Body of pancreas (tissue), 4 donors: Measurements from ENCODE around the gene ESYT2. TPM values are rescaled to one million over a fixed set of nuclear protein-coding genes. Genes with fewer than 3 reads are reported as not detected.
A peak's percentile ranks its signal among the peaks of the same experiment; 100 is the strongest.

Source experiments
- ATAC-seq: fragments of 150-250 bp; one replicate; pipeline ENCODE4 v1.9.1; 2016
- DNase-seq, 4 donors: peaks; one replicate each; pipeline ENCODE4 v3.0.0-alpha.2; 2019
- H3K27ac ChIP-seq, 4 donors: fragments of 200-600 bp; sonication (generic); 1 replicate in 3 of 4; 2 replicates in 1 of 4; pipeline versions ENCODE4 v1.5.1 to v1.6.1; 2016 to 2019; ENCODE audit warnings: mild to moderate bottlenecking in 1 of 4, mixed read lengths in 1 of 4, moderate library complexity in 1 of 4
- H3K27me3 ChIP-seq, 2 donors: fragments of 200-600 bp; sonication (generic); one replicate each; pipeline ENCODE4 v1.6.0; 2016; ENCODE audit warnings: mild to moderate bottlenecking in 1 of 2
- H3K36me3 ChIP-seq, 2 donors: fragments of 200-600 bp; sonication (generic); replicated peaks in 1 of 2; 2 replicates each; pipeline ENCODE4 v1.5.1; 2016; ENCODE audit warnings: low read depth in 2 of 2; ENCODE audit not compliant: insufficient read depth in 1 of 2
- H3K4me1 ChIP-seq: fragments of 200-600 bp; sonication (generic); one replicate; pipeline ENCODE4 v1.6.0; 2016
- H3K4me3 ChIP-seq, 2 donors: fragments of 200-600 bp; sonication (generic); 1 replicate in 1 of 2; 2 replicates in 1 of 2; pipeline ENCODE4 v1.5.1; 2016 to 2019
- H3K9me3 ChIP-seq, 3 donors: fragments of 200-600 bp; sonication (generic); 1 replicate in 2 of 3; 2 replicates in 1 of 3; pipeline ENCODE4 v1.5.1; 2016
- POLR2A ChIP-seq, 3 donors: fragments of 450-650 bp; IDR thresholded peaks; one replicate each; pipeline ENCODE4 v1.6.1; 2016; ENCODE audit warnings: antibody characterized with exemption in 3 of 3, mild to moderate bottlenecking in 2 of 3
- WGBS, 2 donors: methylation state at CpG; one replicate each; pipeline ENCODE4 v1.1.5; 2017; 5-methylcytosine and 5-hydroxymethylcytosine counted together
- intact Hi-C: fragments of 100-400 bp; cut with DNase I; formaldehyde crosslinking; loops from one replicate; pipeline ENCODE4 v1.15.1; 2023
- total RNA-seq, 2 donors: library from RNA; depleted of rRNA; stranded (reverse); fragments of >200 nt; gene quantifications; one replicate each; pipeline ENCODE4 v1.1.0, GENCODE V29; 2016
- TF ChIP-seq, protein P1 (sequence below), 7 experiments: fragments of 450-650 bp in 4 of 7; fragments of 200-600 bp in 3 of 7; sonication (generic) in 3 of 7; IDR thresholded peaks; one replicate each; pipeline ENCODE4 v1.5.1; 2016 to 2019; ENCODE audit warnings: antibody characterized with exemption in 7 of 7

Gene ESYT2
- total RNA-seq, 2 donors from 2014 or later: 35.9 to 40.5 TPM

DNA sequence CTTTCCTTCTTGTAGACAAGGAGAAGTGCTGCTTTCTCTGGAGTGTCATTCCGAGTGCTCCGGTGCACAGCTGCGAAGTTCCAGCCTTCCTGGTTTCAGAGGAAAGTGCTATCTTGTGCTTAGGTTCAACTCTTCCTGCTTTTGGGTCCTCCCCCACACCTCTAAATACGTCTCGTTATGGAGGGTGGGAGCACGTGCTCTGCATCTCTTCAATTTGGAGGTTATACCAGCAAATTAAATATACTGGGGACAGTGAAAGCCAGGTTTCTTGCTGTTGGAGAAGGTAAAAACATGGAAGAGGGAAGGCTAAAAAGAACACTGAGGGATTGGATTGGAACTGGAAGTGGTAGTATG, 2.4 kb upstream of the ESYT2 start:
- WGBS, 2 donors: 82% methylated on average over 6 of the region's 6 CpGs
- Histone ChIP-seq H3K4me3 (no peak overlapping the region), H3K27me3 (no peaks in the 10 kb centered on the region), H3K27ac (no peak overlapping the region), H3K9me3 (no peaks in the 10 kb centered on the region), H3K4me1 (peaks cover 20% of the 10 kb centered on the region), H3K36me3 (no peaks in the 10 kb centered on the region)
- intact Hi-C loops: no loop called here
- ATAC-seq (no peak), DNase-seq (no peak)
- TF ChIP-seq POLR2A (IDR thresholded peaks at IDR 0.05): no peak
- TF ChIP-seq, protein P1, sequence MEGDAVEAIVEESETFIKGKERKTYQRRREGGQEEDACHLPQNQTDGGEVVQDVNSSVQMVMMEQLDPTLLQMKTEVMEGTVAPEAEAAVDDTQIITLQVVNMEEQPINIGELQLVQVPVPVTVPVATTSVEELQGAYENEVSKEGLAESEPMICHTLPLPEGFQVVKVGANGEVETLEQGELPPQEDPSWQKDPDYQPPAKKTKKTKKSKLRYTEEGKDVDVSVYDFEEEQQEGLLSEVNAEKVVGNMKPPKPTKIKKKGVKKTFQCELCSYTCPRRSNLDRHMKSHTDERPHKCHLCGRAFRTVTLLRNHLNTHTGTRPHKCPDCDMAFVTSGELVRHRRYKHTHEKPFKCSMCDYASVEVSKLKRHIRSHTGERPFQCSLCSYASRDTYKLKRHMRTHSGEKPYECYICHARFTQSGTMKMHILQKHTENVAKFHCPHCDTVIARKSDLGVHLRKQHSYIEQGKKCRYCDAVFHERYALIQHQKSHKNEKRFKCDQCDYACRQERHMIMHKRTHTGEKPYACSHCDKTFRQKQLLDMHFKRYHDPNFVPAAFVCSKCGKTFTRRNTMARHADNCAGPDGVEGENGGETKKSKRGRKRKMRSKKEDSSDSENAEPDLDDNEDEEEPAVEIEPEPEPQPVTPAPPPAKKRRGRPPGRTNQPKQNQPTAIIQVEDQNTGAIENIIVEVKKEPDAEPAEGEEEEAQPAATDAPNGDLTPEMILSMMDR (IDR thresholded peaks at IDR 0.05): no peak

DNA sequence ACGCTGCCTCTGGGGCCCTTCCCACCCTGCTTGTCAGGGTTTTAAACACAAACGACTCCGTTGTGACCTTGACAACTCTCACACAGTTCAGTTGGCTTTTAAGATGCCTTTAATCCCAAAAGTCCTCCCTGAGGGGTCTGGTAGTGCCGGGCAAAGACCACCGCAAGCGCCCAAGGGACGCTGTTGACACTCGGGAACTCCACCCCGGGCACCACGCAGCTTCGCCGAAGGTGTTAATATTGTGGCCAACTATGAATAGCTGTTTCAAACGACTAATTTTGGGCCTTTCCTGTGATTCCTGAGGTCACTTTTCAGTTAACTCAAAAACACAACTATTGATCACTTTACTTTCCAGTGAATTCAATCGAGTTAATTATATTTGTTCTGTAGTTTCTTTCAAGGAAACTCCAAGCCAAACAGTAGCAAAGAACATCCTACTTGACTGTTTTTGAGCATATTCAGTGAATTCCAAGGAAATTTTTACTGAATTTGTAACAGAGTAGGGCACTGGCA, 958 bp upstream of the ESYT2 start:
- intact Hi-C loops: no loop called here

DNA sequence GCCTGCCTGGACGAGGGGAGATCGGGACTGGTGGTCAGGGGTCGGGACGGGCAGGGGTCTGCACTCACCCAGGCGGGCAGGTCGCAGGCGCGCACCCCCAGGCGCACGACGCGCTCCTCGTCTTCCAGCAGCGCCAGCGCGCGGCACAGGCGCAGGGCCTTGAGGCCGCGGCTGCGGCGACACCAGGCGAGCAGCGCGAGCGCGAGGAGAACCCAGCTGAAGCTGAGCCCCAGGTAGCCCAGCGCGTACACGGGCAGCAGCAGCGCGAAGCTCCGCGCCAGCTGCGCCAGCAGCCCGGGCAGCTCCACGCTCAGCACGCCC, 328 bp downstream of the ESYT2 start:
- WGBS, 2 donors: 0% methylated on average over 34 of the region's 38 CpGs; no CpG with 5 or more reads in 1 of the 2 donors
- H3K27me3 ChIP-seq: no peaks in the 10 kb centered on the region
- peak overlapping the region; percentile 98 to 100 (median 100) for H3K27ac ChIP-seq
- peaks cover 25% of the 10 kb centered on the region for H3K4me1 ChIP-seq
- H3K4me3 ChIP-seq: peak overlapping the region; percentile 81 to 87
- TF ChIP-seq, protein P1 (IDR thresholded peaks at IDR 0.05): no peak
- no peak for TF ChIP-seq POLR2A (IDR thresholded peaks at IDR 0.05)
- intact Hi-C loops: no loop called here
- DNase-seq: peak; percentile 68 to 77 (median 73)
- ATAC-seq: peak; percentile 65
- H3K9me3 ChIP-seq: no peaks in the 10 kb centered on the region
- no peaks in the 10 kb centered on the region for H3K36me3 ChIP-seq

More for the DNA sequence above, 958 bp upstream of the ESYT2 start:
- TF ChIP-seq, protein P1 (IDR thresholded peaks at IDR 0.05): no peak
- TF ChIP-seq POLR2A (IDR thresholded peaks at IDR 0.05): no peak
- DNase-seq (no peak), ATAC-seq (no peak)
- Histone ChIP-seq H3K4me1 (peaks cover 20% of the 10 kb centered on the region), H3K27me3 (no peaks in the 10 kb centered on the region), H3K4me3 (peak overlapping the region; percentile 27 to 85), H3K27ac (peak overlapping the region; percentile 98 to 100 (median 100)), H3K36me3 (no peaks in the 10 kb centered on the region), H3K9me3 (no peaks in the 10 kb centered on the region)
- 0 to 2% methylated on average over 13 to 14 of the region's 14 CpGs for WGBS, 2 donors

DNA sequence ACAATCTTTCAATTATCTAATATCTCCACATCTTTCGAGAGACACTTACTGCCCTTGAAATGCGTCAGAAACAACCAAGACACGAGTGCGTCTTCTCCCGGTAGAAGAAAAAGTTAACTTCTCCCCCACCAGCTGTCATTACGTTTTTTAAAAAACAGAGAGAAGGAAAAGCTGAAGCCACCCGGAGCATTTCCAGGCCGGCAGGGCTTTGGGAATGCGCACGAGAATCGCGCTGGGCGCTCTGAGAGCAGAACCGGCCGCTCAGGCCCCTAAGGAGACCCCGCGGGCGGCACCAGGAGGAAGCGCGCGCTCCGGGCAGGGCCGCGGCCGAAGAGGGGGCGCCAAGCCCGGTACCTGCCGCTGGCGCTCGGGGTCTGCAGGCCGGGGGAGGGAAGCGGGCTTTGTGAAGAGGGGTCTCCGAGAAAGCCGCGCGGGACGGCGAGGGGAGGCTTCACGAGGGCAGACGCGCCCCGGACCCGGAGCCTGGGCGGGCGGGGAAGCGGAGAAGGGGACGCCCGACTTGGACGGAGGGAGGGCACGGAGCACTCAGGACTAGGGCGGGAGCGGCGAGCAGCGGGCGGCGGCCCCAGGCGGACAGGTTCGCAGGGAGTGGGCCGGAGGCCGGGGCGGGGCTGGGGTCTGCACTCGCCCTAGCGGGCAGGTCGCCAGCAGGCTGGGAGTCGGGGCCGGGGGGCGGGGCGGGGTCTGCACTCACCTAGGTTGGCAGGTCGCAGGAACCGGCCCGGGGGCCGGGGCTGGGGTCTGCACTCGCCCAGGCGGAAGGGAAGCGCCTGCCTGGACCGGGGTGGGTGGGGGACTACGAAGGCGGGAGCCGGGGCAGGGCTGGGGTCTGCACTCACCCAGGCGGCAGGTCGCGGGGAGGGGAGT, 932 bp downstream of the ESYT2 start:
- no peaks in the 10 kb centered on the region for H3K36me3 ChIP-seq
- DNase-seq (peak; percentile 42 to 65 (median 56)), ATAC-seq (peak; percentile 1)
- H3K9me3 ChIP-seq: no peaks in the 10 kb centered on the region
- peak overlapping the region; percentile 98 to 100 (median 100) for H3K27ac ChIP-seq
- peaks cover 26% of the 10 kb centered on the region for H3K4me1 ChIP-seq
- TF ChIP-seq, protein P1 (IDR thresholded peaks at IDR 0.05): no peak
- TF ChIP-seq POLR2A (IDR thresholded peaks at IDR 0.05): peak in 2 of 3 donors; percentile 29 to 41
- H3K27me3 ChIP-seq: no peaks in the 10 kb centered on the region
- intact Hi-C loops: no loop called here
- H3K4me3 ChIP-seq: peak overlapping the region; percentile 81 to 87
- WGBS, 2 donors: 1% methylated on average over 14 to 76 of the region's 82 CpGs
